ENCODE results near the gene SLC8B1.

- TF ChIP-seq POLR2AphosphoS5 (IDR thresholded peaks at IDR 0.05; ENCODE audit: borderline replicate concordance, low read depth, low read length), result no peak
- TF ChIP-seq EZH2 (IDR thresholded peaks at IDR 0.05), result no peak
Measured at GRCh38 chr12:113291586-113291985, 43.3 kb downstream of the SLC8B1 start.
